HG03442 (cell line): ENCODE data around the gene MAGI1.

Experiments
- ATAC-seq: cut with Tn5 transposase; IDR thresholded peaks from one replicate; pipeline ENCODE4 v1.9.1; 2021; ENCODE audit warnings: mild to moderate bottlenecking, moderate library complexity; ENCODE audit not compliant: unreplicated experiment

MAGI1 gene

GRCh38 chr3:66015841-66016240 lies 22.9 kb downstream of the MAGI1 start:
- ATAC-seq: no peak

GRCh38 chr3:66014651-66015050 lies 24.1 kb downstream of the MAGI1 start:
- no peak for ATAC-seq

- no peak for ATAC-seq
These were observed 24.7 kb downstream of the MAGI1 start for GRCh38 chr3:66014056-66014455.

- no peak for ATAC-seq
These were observed 26.0 kb downstream of the MAGI1 start for GRCh38 chr3:66012711-66013110.

- ATAC-seq: no peak
These were observed 27.7 kb downstream of the MAGI1 start for GRCh38 chr3:66010739-66011655.

GRCh38 chr3:66010348-66010738 lies 28.4 kb downstream of the MAGI1 start:
- ATAC-seq: no peak

- ATAC-seq: no peak
These were observed 34.5 kb downstream of the MAGI1 start for GRCh38 chr3:66004244-66004643.

- ATAC-seq: no peak
These were observed 37.1 kb downstream of the MAGI1 start for GRCh38 chr3:66001626-66002025.

GRCh38 chr3:66000506-66000905 lies 38.2 kb downstream of the MAGI1 start:
- ATAC-seq: no peak

- ATAC-seq: no peak
These were observed 39.1 kb downstream of the MAGI1 start for GRCh38 chr3:65999606-66000005.

- no peak for ATAC-seq
These were observed 42.1 kb downstream of the MAGI1 start for GRCh38 chr3:65996589-65996988.

- no peak for ATAC-seq
These were observed 43.2 kb downstream of the MAGI1 start for GRCh38 chr3:65995515-65995914.

- no peak for ATAC-seq
These were observed 43.7 kb downstream of the MAGI1 start for GRCh38 chr3:65995030-65995429.

- ATAC-seq: no peak
These were observed 45.4 kb downstream of the MAGI1 start for GRCh38 chr3:65993134-65993900.

GRCh38 chr3:65992106-65992505 lies 46.6 kb downstream of the MAGI1 start:
- no peak for ATAC-seq

- ATAC-seq: no peak
These were observed 50.1 kb downstream of the MAGI1 start for GRCh38 chr3:65988411-65989180.

- no peak for ATAC-seq
These were observed 52.4 kb downstream of the MAGI1 start for GRCh38 chr3:65986285-65986684.

- no peak for ATAC-seq
These were observed 53.7 kb downstream of the MAGI1 start for GRCh38 chr3:65984975-65985374.

GRCh38 chr3:65983100-65983499 lies 55.6 kb downstream of the MAGI1 start:
- ATAC-seq: no peak

- ATAC-seq: no peak
These were observed 59.0 kb downstream of the MAGI1 start for GRCh38 chr3:65979731-65980130.

- ATAC-seq: no peak
These were observed 59.6 kb downstream of the MAGI1 start for GRCh38 chr3:65979162-65979561.
